ENCODE data around the gene LYRM9.

- TF ChIP-seq, protein P1, sequence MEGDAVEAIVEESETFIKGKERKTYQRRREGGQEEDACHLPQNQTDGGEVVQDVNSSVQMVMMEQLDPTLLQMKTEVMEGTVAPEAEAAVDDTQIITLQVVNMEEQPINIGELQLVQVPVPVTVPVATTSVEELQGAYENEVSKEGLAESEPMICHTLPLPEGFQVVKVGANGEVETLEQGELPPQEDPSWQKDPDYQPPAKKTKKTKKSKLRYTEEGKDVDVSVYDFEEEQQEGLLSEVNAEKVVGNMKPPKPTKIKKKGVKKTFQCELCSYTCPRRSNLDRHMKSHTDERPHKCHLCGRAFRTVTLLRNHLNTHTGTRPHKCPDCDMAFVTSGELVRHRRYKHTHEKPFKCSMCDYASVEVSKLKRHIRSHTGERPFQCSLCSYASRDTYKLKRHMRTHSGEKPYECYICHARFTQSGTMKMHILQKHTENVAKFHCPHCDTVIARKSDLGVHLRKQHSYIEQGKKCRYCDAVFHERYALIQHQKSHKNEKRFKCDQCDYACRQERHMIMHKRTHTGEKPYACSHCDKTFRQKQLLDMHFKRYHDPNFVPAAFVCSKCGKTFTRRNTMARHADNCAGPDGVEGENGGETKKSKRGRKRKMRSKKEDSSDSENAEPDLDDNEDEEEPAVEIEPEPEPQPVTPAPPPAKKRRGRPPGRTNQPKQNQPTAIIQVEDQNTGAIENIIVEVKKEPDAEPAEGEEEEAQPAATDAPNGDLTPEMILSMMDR (optimal IDR thresholded peaks at IDR 0.05 in 1 of 3, IDR thresholded peaks at IDR 0.05 in 1 of 3, conservative IDR thresholded peaks at IDR 0.05 in 1 of 3; ENCODE audit: extremely low read depth in 1 of 3, insufficient read depth in 2 of 3, low read length in 3 of 3) = no peak
- no peak for TF ChIP-seq EZH2 (IDR thresholded peaks at IDR 0.05; ENCODE audit: low read length)
Observed at GRCh38 chr17:27873211-27873610, 20.0 kb downstream of the LYRM9 start.
